Measurements from ENCODE around the gene FAF2.

GRCh38 chr5:176500511-176500910 lies 52.3 kb downstream of the FAF2 start:
- no peak for TF ChIP-seq CTCF (IDR thresholded peaks at IDR 0.05)
- TF ChIP-seq EZH2 (IDR thresholded peaks at IDR 0.05): no peak
- no peak for TF ChIP-seq EZH2phosphoT487 (IDR thresholded peaks at IDR 0.05)

Measured in neural progenitor cell (in vitro differentiated cells).